Measurements from ENCODE around the gene EGFR. TPM values are rescaled to one million over a fixed set of nuclear protein-coding genes. Genes with fewer than 3 reads are reported as not detected.

EGFR gene
- total and polyA plus RNA-seq, 2 experiments from 2014 or later = 0.51 to 0.57 TPM

DNA sequence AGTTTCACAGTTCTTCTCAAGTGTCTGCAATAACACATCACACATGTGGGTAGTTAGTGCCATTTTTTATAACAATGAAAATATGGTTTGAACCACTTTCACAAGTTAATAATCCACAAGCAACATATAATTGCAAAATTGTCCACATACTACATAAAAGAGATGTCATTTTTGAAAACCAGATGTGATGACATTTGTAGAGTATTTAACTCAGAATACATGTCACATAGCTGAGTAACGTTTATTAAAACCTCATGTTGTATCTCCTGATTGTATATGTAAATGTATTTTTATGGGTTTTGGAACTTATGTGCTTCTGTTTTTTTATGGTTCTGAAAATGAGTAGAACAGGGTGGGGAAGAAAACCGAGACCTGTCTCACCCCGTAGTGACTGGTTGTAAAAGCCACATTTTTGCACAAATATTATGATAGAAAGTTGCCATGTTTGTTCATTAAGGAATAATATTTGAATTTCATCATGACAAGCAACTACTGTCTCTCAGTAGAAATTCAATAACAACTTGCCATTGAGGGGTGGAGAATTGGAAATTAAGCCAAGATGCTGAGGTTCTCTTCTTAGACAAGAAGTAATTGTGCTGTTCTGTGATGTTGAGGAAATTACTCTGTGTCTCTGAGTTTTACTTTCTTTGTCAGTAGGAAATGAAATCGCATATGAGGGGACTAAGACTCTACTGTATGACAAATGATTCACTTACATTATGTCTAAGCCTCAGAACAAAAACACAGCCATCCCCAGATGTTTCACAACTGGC lies 29.2 kb upstream of the EGFR start:
- no peaks in the 10 kb centered on the region for H3K4me1 ChIP-seq (ENCODE audit: low read depth)
- no peak overlapping the region for H3K4me3 ChIP-seq
- TF ChIP-seq, protein P1, sequence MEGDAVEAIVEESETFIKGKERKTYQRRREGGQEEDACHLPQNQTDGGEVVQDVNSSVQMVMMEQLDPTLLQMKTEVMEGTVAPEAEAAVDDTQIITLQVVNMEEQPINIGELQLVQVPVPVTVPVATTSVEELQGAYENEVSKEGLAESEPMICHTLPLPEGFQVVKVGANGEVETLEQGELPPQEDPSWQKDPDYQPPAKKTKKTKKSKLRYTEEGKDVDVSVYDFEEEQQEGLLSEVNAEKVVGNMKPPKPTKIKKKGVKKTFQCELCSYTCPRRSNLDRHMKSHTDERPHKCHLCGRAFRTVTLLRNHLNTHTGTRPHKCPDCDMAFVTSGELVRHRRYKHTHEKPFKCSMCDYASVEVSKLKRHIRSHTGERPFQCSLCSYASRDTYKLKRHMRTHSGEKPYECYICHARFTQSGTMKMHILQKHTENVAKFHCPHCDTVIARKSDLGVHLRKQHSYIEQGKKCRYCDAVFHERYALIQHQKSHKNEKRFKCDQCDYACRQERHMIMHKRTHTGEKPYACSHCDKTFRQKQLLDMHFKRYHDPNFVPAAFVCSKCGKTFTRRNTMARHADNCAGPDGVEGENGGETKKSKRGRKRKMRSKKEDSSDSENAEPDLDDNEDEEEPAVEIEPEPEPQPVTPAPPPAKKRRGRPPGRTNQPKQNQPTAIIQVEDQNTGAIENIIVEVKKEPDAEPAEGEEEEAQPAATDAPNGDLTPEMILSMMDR (IDR thresholded peaks at IDR 0.05; ENCODE audit: low read depth, low read length) = no peak
- DNase-seq (ENCODE audit: low read depth in 1 of 2, low spot score in 1 of 2) = no peak
- H3K27ac ChIP-seq = no peak overlapping the region
- H3K27me3 ChIP-seq = no peaks in the 10 kb centered on the region
- H3K36me3 ChIP-seq = no peaks in the 10 kb centered on the region
- no peaks in the 10 kb centered on the region for H3K9me3 ChIP-seq (ENCODE audit: low read depth)

DNA sequence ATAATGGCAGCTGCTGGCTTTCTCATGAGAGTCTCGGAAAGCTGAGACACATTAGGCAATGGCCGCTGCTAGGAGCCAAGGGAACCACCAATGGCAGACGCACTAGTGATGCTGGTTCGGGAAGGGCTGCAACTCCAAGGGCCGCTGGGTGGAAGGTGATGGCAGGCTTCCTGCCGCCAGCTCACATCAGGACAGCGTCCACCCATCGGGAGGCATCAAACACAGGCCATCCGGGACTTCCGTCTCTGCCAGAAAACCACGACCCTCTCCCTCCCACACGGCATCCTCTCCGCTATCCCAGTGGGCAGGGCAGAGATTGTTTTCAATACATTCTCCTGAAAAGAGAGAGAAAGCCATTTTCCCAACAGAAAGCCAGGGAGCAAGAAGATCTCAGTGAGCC lies 27.5 kb upstream of the EGFR start:
- TF ChIP-seq, protein P1 (IDR thresholded peaks at IDR 0.05; ENCODE audit: low read depth, low read length) = no peak
- H3K9me3 ChIP-seq (ENCODE audit: low read depth) = no peaks in the 10 kb centered on the region
- DNase-seq (ENCODE audit: low read depth in 1 of 2, low spot score in 1 of 2) = no peak
- no peak overlapping the region for H3K27ac ChIP-seq
- no peaks in the 10 kb centered on the region for H3K27me3 ChIP-seq
- no peaks in the 10 kb centered on the region for H3K36me3 ChIP-seq
- no peak overlapping the region for H3K4me3 ChIP-seq
- H3K4me1 ChIP-seq (ENCODE audit: low read depth) = no peaks in the 10 kb centered on the region

DNA sequence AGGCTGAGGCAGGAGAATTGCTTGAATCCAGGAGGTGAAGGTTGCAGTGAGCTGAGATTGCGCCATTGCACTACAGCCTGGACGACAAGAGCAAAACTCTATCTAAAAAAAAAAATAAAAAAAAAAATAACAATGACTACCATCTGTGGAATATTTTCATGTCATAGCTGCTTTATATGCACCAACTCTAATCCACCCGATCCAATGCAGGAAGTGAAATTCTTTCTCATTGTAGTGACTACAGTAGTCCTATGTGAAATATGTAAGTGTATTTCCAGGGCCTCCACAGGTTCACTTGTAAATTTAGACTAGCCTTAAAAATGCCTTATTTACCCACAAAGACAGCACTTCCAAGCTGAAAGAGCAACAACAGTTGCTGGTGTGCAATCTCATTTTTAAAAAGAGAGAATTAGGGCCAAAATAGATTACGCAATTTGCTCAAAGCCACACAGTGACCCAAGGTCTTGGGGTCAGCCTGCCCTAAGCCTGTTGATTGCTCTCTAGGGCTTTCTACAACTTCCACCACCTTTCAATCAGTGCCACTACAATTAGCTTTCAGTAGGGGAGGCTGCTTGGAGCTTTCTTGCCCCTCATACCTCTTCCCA lies 25.8 kb upstream of the EGFR start:
- TF ChIP-seq, protein P1 (IDR thresholded peaks at IDR 0.05; ENCODE audit: low read depth, low read length) = no peak
- no peaks in the 10 kb centered on the region for H3K9me3 ChIP-seq (ENCODE audit: low read depth)
- no peak overlapping the region for H3K27ac ChIP-seq
- H3K27me3 ChIP-seq = no peaks in the 10 kb centered on the region
- DNase-seq (ENCODE audit: low read depth in 1 of 2, low spot score in 1 of 2) = peak in 1 of 2 donors; percentile 24
- H3K4me1 ChIP-seq (ENCODE audit: low read depth) = no peaks in the 10 kb centered on the region
- H3K36me3 ChIP-seq = no peaks in the 10 kb centered on the region
- no peak overlapping the region for H3K4me3 ChIP-seq

DNA sequence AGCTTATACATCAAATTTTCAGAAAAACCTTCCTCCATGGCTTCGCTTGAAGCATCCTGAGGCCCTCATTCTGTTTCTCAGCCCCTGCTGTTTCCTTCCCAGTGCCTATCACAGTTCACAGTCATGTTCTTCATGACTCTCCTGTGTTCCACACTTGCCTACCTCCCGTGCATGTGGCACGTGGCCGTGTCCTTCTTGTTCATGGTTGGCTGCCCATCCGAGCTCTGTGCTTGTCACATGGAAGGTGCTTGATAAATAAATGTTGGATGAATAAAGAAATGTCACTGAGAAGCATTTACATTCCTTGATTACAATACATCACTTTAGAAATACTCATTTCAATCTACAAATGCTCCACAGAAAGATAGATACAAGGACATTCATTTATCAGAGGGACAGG lies 23.7 kb upstream of the EGFR start:
- no peak overlapping the region for H3K27ac ChIP-seq
- TF ChIP-seq, protein P1 (IDR thresholded peaks at IDR 0.05; ENCODE audit: low read depth, low read length) = no peak

DNA sequence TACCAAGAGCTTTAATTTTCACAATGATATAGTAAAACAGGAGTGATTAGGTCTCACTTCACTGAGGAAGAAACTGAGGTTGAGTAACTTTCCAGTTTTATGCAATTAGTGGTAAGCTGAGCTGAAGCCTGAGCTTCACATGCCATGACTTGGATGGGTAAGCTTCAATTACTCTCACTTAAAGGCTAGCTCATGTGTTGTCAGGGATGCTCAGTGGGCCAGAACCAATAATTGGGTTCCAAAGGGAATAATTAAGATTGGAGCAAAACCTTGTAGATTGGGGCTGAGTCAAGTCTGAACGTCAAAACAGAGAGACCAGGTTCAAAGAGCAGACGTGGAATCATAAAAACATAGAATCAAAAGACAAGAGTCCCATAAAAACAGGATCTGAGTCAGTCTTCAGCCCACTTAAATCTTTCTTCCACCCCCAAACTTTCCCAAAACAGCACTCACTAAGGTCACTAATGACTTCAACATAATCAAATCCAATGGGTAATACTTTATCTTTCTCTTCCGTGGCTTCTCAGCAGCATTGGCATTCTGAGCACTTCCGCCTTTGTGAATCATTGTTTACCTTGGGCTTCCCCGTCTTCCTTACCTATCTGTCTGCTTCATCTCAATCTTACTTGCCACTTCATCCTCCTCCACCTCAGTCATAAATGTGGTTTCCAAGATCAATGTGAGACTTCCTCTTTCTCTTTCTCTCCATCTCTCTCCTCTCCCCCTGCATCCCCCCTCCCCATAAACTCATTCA lies 23.0 kb upstream of the EGFR start:
- DNase-seq (ENCODE audit: low read depth in 1 of 2, low spot score in 1 of 2) = peak in 1 of 2 donors; percentile 11
- no peaks in the 10 kb centered on the region for H3K9me3 ChIP-seq (ENCODE audit: low read depth)
- no peaks in the 10 kb centered on the region for H3K4me1 ChIP-seq (ENCODE audit: low read depth)
- H3K27ac ChIP-seq = no peak overlapping the region
- no peaks in the 10 kb centered on the region for H3K27me3 ChIP-seq
- no peak overlapping the region for H3K4me3 ChIP-seq
- no peaks in the 10 kb centered on the region for H3K36me3 ChIP-seq
- TF ChIP-seq, protein P1 (IDR thresholded peaks at IDR 0.05; ENCODE audit: low read depth, low read length) = no peak

More for the DNA sequence above, 23.7 kb upstream of the EGFR start:
- Histone ChIP-seq H3K36me3 (no peaks in the 10 kb centered on the region), H3K9me3 (ENCODE audit: low read depth) (no peaks in the 10 kb centered on the region), H3K4me1 (ENCODE audit: low read depth) (no peaks in the 10 kb centered on the region), H3K27me3 (no peaks in the 10 kb centered on the region), H3K4me3 (no peak overlapping the region)
- DNase-seq (ENCODE audit: low read depth in 1 of 2, low spot score in 1 of 2) = no peak

Data from cardiac muscle cell (in vitro differentiated cells and primary cell).